HL-60 (cell line): ENCODE measurements around the gene CLDN15.
"Not testable (repeated sequence)": the region's sequence is repeated elsewhere in the genome, so short reads cannot be mapped to it uniquely, and the experiment has no call there.

Experiments used
- DNase-seq, 2 experiments: peaks; one replicate each; pipeline ENCODE4 v3.0.0-alpha.2; 2010 to 2020; ENCODE audit warnings: low read depth in 1 of 2, low spot score in 1 of 2
- H3K27ac ChIP-seq: fragments of 250-450 bp; sonication (Bioruptor Pico); replicated peaks from 2 replicates; pipeline ENCODE4 v1.5.1; 2020; ENCODE audit warnings: mild to moderate bottlenecking, moderate library complexity
- H3K27me3 ChIP-seq: fragments of 250-450 bp; sonication (Bioruptor Pico); 2 replicates; pipeline ENCODE4 v1.5.1; 2021; ENCODE audit warnings: mild to moderate bottlenecking, moderate library complexity; ENCODE audit not compliant: insufficient read depth, poor library complexity, severe bottlenecking
- H3K4me3 ChIP-seq: replicated peaks from 2 replicates; pipeline ENCODE4 v1.5.1; 2011; ENCODE audit warnings: mild to moderate bottlenecking, control low read depth, low read length; ENCODE audit not compliant: insufficient read depth
- GABPA ChIP-seq: IDR thresholded peaks from 2 replicates; pipeline ENCODE4 v1.6.1; 2012; ENCODE audit warnings: low read depth
- POLR2AphosphoS5 ChIP-seq: IDR thresholded peaks from 2 replicates; pipeline ENCODE4 v1.6.1; 2012; ENCODE audit warnings: low read depth
- REST ChIP-seq: IDR thresholded peaks from 2 replicates; pipeline ENCODE4 v1.6.1; 2012; ENCODE audit warnings: low read depth; ENCODE audit not compliant: insufficient replicate concordance
- SPI1 ChIP-seq: IDR thresholded peaks from 2 replicates; pipeline ENCODE4 v1.6.1; 2012; ENCODE audit warnings: low read depth, mild to moderate bottlenecking, borderline replicate concordance
- TF ChIP-seq, protein P1 (sequence below): IDR thresholded peaks from one replicate; pipeline ENCODE4 v1.5.1; 2011; ENCODE audit warnings: low read length, control low read depth, inconsistent platforms; ENCODE audit not compliant: insufficient read depth

The CLDN15 gene

GRCh38 chr7:101206665-101207042 is 30.9 kb downstream of the CLDN15 start:
- Histone ChIP-seq H3K27me3 (peaks cover 8% of the 10 kb centered on the region), H3K4me3 (no peak overlapping the region), H3K27ac (no peak overlapping the region)
- no peak for DNase-seq
- TF ChIP-seq SPI1 (no peak), GABPA (no peak), POLR2AphosphoS5 (no peak), REST (no peak)
- TF ChIP-seq, protein P1, sequence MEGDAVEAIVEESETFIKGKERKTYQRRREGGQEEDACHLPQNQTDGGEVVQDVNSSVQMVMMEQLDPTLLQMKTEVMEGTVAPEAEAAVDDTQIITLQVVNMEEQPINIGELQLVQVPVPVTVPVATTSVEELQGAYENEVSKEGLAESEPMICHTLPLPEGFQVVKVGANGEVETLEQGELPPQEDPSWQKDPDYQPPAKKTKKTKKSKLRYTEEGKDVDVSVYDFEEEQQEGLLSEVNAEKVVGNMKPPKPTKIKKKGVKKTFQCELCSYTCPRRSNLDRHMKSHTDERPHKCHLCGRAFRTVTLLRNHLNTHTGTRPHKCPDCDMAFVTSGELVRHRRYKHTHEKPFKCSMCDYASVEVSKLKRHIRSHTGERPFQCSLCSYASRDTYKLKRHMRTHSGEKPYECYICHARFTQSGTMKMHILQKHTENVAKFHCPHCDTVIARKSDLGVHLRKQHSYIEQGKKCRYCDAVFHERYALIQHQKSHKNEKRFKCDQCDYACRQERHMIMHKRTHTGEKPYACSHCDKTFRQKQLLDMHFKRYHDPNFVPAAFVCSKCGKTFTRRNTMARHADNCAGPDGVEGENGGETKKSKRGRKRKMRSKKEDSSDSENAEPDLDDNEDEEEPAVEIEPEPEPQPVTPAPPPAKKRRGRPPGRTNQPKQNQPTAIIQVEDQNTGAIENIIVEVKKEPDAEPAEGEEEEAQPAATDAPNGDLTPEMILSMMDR: no peak

- H3K27ac ChIP-seq: no peak overlapping the region
- H3K4me3 ChIP-seq: no peak overlapping the region
- peaks cover 11% of the 10 kb centered on the region for H3K27me3 ChIP-seq
- DNase-seq: no peak
- TF ChIP-seq GABPA: no peak
- TF ChIP-seq, protein P1: no peak
- TF ChIP-seq REST: no peak
- no peak for TF ChIP-seq SPI1
- no peak for TF ChIP-seq POLR2AphosphoS5
Observed at GRCh38 chr7:101205901-101206664, 31.5 kb downstream of the CLDN15 start.

DNA sequence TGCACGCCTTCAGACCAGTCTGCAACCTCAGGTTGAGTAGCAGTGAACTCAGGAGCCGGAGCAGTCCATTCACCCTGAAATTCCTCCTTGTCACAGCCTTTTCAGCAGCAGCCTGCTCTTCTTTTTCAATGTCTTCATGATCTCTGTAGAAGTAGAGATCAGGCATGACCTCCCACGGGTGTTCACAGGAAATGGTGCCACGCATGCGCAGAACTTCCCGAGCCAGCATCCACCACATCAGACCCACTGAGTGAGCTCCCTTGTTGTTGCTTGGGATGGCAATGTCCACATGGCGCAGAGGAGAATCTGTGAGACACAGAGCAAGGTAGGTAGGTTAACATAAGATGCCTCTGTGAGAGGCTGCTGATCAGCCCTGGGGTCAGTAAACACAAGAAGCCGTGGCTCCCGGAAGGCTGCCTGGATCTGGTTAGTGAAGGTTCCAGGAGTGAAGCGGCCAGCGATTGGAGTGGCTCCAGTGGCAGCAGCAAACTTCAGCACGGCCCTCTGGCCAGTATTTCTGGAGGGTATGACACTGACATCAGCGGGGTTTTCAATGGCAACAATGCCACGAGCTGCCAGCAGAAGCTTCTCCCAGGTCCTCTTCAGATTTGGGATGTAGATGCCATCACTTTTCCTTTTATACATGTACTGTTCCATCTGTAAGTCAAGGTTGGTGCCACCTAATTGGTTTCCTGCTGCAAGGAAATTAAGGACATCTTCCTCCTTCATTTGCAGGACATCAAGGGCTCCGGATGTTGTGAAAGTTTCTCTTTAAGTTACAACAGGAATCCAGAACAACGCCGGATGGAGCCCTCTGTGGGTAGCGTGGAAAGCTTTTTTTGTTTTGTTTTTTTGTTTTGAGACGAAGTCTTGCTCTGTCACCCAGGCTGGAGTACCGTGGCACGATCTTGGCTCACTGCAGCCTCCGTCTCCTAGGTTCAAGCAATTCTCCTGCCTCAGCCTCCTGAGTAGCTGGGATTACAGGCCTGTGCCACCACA is 33.6 kb downstream of the CLDN15 start:
- H3K4me3 ChIP-seq: not testable (repeated sequence)
- peak; percentile 73 to 79 for DNase-seq
- peak; percentile 49; the same call in 1 of the 2 replicates for TF ChIP-seq GABPA
- peaks cover 20% of the 10 kb centered on the region for H3K27me3 ChIP-seq
- peak overlapping the region; percentile 56 for H3K27ac ChIP-seq

GRCh38 chr7:101202603-101202918 is 35.0 kb downstream of the CLDN15 start:
- Histone ChIP-seq H3K4me3 (no peak overlapping the region), H3K27ac (no peak overlapping the region)
- no peak for TF ChIP-seq GABPA
- TF ChIP-seq POLR2AphosphoS5: no peak
- TF ChIP-seq REST: no peak
- TF ChIP-seq SPI1: no peak
- TF ChIP-seq, protein P1: no peak

More at GRCh38 chr7:101202603-101202918, 35.0 kb downstream of the CLDN15 start:
- no peak for DNase-seq
- H3K27me3 ChIP-seq: peaks cover 21% of the 10 kb centered on the region
